Transverse colon (tissue), 4 donors: ENCODE measurements around the gene CACNB2.

ENCODE experiments used
- CTCF ChIP-seq, 5 experiments: fragments of 200-600 bp in 3 of 5; fragments of 450-650 bp in 2 of 5; sonication (generic) in 3 of 5; IDR thresholded peaks; 1 replicate in 2 of 5; 2 replicates in 3 of 5; pipeline ENCODE4 v1.5.1; 2016 to 2017; ENCODE audit warnings: antibody characterized with exemption in 5 of 5, inconsistent platforms in 3 of 5, mild to moderate bottlenecking in 2 of 5, moderate library complexity in 1 of 5
- POLR2A ChIP-seq: fragments of 450-650 bp; IDR thresholded peaks from one replicate; pipeline ENCODE4 v1.6.1; 2016; ENCODE audit warnings: antibody characterized with exemption, mild to moderate bottlenecking, moderate library complexity
- POLR2AphosphoS5 ChIP-seq, 3 donors: sonication (generic); formaldehyde crosslinking; IDR thresholded peaks; one replicate each; pipeline ENCODE4 v1.6.1; 2016; ENCODE audit warnings: antibody characterized with exemption in 3 of 3

DNA sequence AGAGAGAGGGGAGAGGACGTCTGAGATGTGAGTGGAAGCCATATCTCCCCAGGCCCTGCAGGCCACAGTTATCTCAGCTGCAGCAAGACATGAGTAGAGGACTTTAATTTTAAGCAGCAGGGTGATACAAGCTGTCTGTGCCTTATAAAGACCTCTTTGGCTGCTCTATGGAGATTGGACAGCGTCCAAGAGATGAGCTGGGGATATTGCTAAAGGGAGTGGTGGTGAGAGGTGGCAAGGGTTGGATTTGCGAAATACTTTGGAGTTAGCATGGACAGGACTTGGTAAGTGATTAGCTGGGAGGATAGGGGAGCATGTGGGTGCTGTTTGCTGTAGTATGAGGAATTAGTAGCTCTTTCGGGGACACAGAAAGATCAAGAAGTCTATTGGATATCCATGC is 191.8 kb downstream of the CACNB2 start:
- TF ChIP-seq CTCF (IDR thresholded peaks at IDR 0.05) (no peak), POLR2A (no peak), POLR2AphosphoS5 (IDR thresholded peaks at IDR 0.05) (no peak)
